K562 (cell line): ENCODE data around the gene TCF7. TPM values are rescaled to one million over a fixed set of nuclear protein-coding genes. Genes with fewer than 3 reads are reported as not detected.

Source experiments
- ATAC-seq: fragments of 200-7000 bp; cut with Tn5 transposase; 3 replicates; pipeline ENCODE4 v1.9.1; 2020; ENCODE audit warnings: moderate library complexity
- BruUV-seq: library from RNA; stranded (reverse); fragments of 400-500 nt; replicated peaks from 2 replicates; lab custom pipeline; 2021; lab: Mats Ljungman, UMichigan
- CTCF ChIA-PET: fragments of 300-600 bp; formaldehyde crosslinking; extraction: SDS; loops from one replicate; lab custom pipeline; 2021; ENCODE audit warnings: low intra/inter-chr PET ratio; lab: Yijun Ruan, JAX
- POLR2A ChIA-PET: fragments of 300-600, 350-650 bp; sonication (Branson Sonifier 250); formaldehyde crosslinking; extraction: SDS; loops from one replicate; lab custom pipeline; 2021; ENCODE audit warnings: antibody characterized with exemption, inconsistent platforms; lab: Yijun Ruan, JAX
- DNase-seq, 4 experiments: peaks; one replicate each; pipeline versions ENCODE4 v3.0.0 to v3.0.0-alpha.2; 2011 to 2018; ENCODE audit warnings: low spot score in 3 of 4, mixed read lengths in 3 of 4; ENCODE audit errors: extremely low read depth in 1 of 4
- FAIRE-seq: peaks from 2 replicates; lab custom pipeline; 2011; peaks lifted over from hg19 to GRCh38; lab: Jason Lieb, UNC
- H2AFZ ChIP-seq: 2 replicates; pipeline ENCODE4 v1.6.0; 2011; ENCODE audit warnings: low read depth, low read length, control low read depth, inconsistent platforms
- H3K27ac ChIP-seq: fragments of 200-600 bp; 3 replicates; pipeline ENCODE4 v1.8.0; 2011; ENCODE audit warnings: low read depth, mild to moderate bottlenecking, control low read depth, inconsistent platforms, low read length, moderate library complexity, mixed read lengths; ENCODE audit errors: extremely low read depth
- H3K27me3 ChIP-seq, 2 experiments: fragments of 300-600 bp in 1 of 2; 2 replicates in 1 of 2; 3 replicates in 1 of 2; pipeline versions ENCODE4 v1.6.0 to v1.8.0; 2011; ENCODE audit warnings: inconsistent platforms in 2 of 2, low read length in 2 of 2, mild to moderate bottlenecking in 1 of 2, mixed read lengths in 1 of 2, moderate library complexity in 1 of 2; ENCODE audit not compliant: control insufficient read depth in 2 of 2, insufficient read depth in 2 of 2
- H3K36me3 ChIP-seq: fragments of 300-600 bp; 3 replicates; pipeline ENCODE4 v1.8.0; 2011; ENCODE audit warnings: mild to moderate bottlenecking, low read length, inconsistent platforms; ENCODE audit not compliant: control insufficient read depth, insufficient read depth
- H3K4me1 ChIP-seq, 2 experiments: fragments of 200-600 bp in 1 of 2; replicated peaks in 1 of 2; 2 replicates in 1 of 2; 3 replicates in 1 of 2; pipeline versions ENCODE4 v1.5.1 to v1.8.0; 2011; ENCODE audit warnings: inconsistent platforms in 2 of 2, low read length in 2 of 2, mild to moderate bottlenecking in 1 of 2, mixed read lengths in 1 of 2, moderate library complexity in 1 of 2; ENCODE audit not compliant: control insufficient read depth in 2 of 2, insufficient read depth in 2 of 2
- H3K4me2 ChIP-seq: 2 replicates; pipeline ENCODE4 v1.6.1; 2011; ENCODE audit warnings: low read length, control low read depth, inconsistent platforms, mixed read lengths; ENCODE audit not compliant: insufficient read depth
- H3K4me3 ChIP-seq: fragments of 200-600 bp; sonication (generic), shearing (Covaris generic); 2 replicates; pipeline ENCODE4 v1.5.1; 2016; ENCODE audit warnings: control low read depth, inconsistent platforms
- H3K79me2 ChIP-seq: fragments of 200-600 bp; 3 replicates; pipeline ENCODE4 v1.8.0; 2011; ENCODE audit warnings: low read length, inconsistent platforms; ENCODE audit not compliant: control insufficient read depth, insufficient read depth
- H3K9ac ChIP-seq, 2 experiments: 2 replicates each; pipeline versions ENCODE4 v1.6.0 to v1.6.1; 2011; ENCODE audit warnings: low read depth in 2 of 2, low read length in 2 of 2, control low read depth in 1 of 2, inconsistent platforms in 1 of 2, mild to moderate bottlenecking in 1 of 2, mixed read lengths in 1 of 2; ENCODE audit not compliant: insufficient read depth in 1 of 2
- H3K9me1 ChIP-seq: one replicate; pipeline ENCODE4 v1.6.0; 2011; ENCODE audit warnings: inconsistent platforms, mild to moderate bottlenecking, low read length, moderate library complexity; ENCODE audit not compliant: control insufficient read depth, insufficient read depth
- H3K9me3 ChIP-seq: replicated peaks from 2 replicates; pipeline ENCODE4 v1.5.1; 2011; ENCODE audit warnings: low read depth, low read length, inconsistent platforms; ENCODE audit not compliant: control insufficient read depth, insufficient read depth
- H4K20me1 ChIP-seq: replicated peaks from 2 replicates; pipeline ENCODE4 v1.6.1; 2011; ENCODE audit warnings: low read length, inconsistent platforms, mixed read lengths; ENCODE audit not compliant: control insufficient read depth, insufficient read depth
- EGR1 ChIP-seq: fragments of 450-650 bp; conservative IDR thresholded peaks from 2 replicates; pipeline ENCODE4 v1.6.1; 2017; ENCODE audit warnings: mild to moderate bottlenecking
- NFYB ChIP-seq: IDR thresholded peaks from 2 replicates; pipeline ENCODE4 v1.6.1; 2011; ENCODE audit warnings: mild to moderate bottlenecking, moderate library complexity; ENCODE audit not compliant: insufficient read length; ENCODE audit errors: extremely low read depth
- NUFIP1 ChIP-seq: fragments of 450-650 bp; IDR thresholded peaks from 2 replicates; pipeline ENCODE4 v1.6.1; 2018; ENCODE audit not compliant: partially characterized antibody
- PCBP1 ChIP-seq: fragments of 200-400 bp; formaldehyde crosslinking; IDR thresholded peaks from 2 replicates; pipeline ENCODE4 v1.6.1; 2018; ENCODE audit warnings: mild to moderate bottlenecking, low read depth, low read length; ENCODE audit not compliant: poor library complexity, severe bottlenecking
- TCF7 ChIP-seq: sonication (generic); IDR thresholded peaks from 2 replicates; pipeline ENCODE4 v1.6.1; 2016; ENCODE audit warnings: antibody characterized with exemption, borderline replicate concordance
- TCF7L2 ChIP-seq: fragments of 150-350 bp; IDR thresholded peaks from 2 replicates; pipeline ENCODE4 v1.6.1; 2016; ENCODE audit warnings: low read depth, mild to moderate bottlenecking, low read length, moderate library complexity
- ZBTB7A ChIP-seq: IDR thresholded peaks from 2 replicates; pipeline ENCODE4 v1.6.1; 2011; ENCODE audit warnings: low read depth, mild to moderate bottlenecking, low read length, moderate library complexity, borderline replicate concordance; ENCODE audit not compliant: control insufficient read depth
- ZNF143 ChIP-seq: sonication (generic); formaldehyde crosslinking; IDR thresholded peaks from 2 replicates; pipeline ENCODE4 v1.9.0; 2022; ENCODE audit warnings: mild to moderate bottlenecking, missing genetic modification reagents
- ZNF764 ChIP-seq: fragments of 250-450 bp; sonication (Bioruptor Pico); IDR thresholded peaks from 2 replicates; pipeline ENCODE4 v1.4.0; 2020; ENCODE audit warnings: low read depth, mild to moderate bottlenecking, moderate library complexity
- WGBS: fragments of 100-300 bp; shearing (Covaris generic); methylation state at CpG from one replicate; pipeline ENCODE4 v1.1.6; 2016; ENCODE audit warnings: low coverage, mixed read lengths; ENCODE audit not compliant: insufficient coverage; ENCODE audit errors: missing lambda C conversion rate; 5-methylcytosine and 5-hydroxymethylcytosine counted together
- in situ Hi-C: fragments of 300-500 bp; cut with MboI; formaldehyde crosslinking; loops from 4 replicates; pipeline ENCODE4 v1.15.0; 2018; ENCODE audit warnings: inconsistent platforms, mixed read lengths
- intact Hi-C: fragments of 100-400 bp; cut with micrococcal nuclease; formaldehyde crosslinking; loops from 2 replicates; pipeline ENCODE4 v1.14.2; 2022
- polyA plus RNA-seq, 8 experiments: library from polyadenylated mRNA; depleted of rRNA in 4 of 8; stranded (reverse) in 5 of 8; unstranded in 3 of 8; fragments of >200 nt; fragmentation: Nextera tagmentation in 2 of 8; fragmentation: Illumina TruSeq in 1 of 8; extraction: Ambion mirVana in 2 of 8; extraction: Trizol in 1 of 8; gene quantifications; 2 replicates each; pipeline versions ENCODE4 v1.2.1 to v1.2.3, GENCODE V29; 2011 to 2014; ENCODE audit warnings: inconsistent platforms in 1 of 8, missing spikeins in 1 of 8
- total RNA-seq, 7 experiments: library from RNA; depleted of rRNA in 6 of 7; stranded (reverse); fragments of >200 nt in 6 of 7; fragmentation: Illumina TruSeq in 2 of 7; extraction: Trizol in 2 of 7; gene quantifications; 2 replicates each; pipeline versions ENCODE4 v1.2.1 to v1.2.3, GENCODE V29; 2011 to 2021; ENCODE audit warnings: low replicate concordance in 1 of 7

TCF7 gene
- total and polyA plus RNA-seq, 9 of the 15 experiments (the other 6 are each of a cell fraction or from before 2014, with no cell fraction given), result 1.6 to 14.9 (median 4.2) TPM

DNA sequence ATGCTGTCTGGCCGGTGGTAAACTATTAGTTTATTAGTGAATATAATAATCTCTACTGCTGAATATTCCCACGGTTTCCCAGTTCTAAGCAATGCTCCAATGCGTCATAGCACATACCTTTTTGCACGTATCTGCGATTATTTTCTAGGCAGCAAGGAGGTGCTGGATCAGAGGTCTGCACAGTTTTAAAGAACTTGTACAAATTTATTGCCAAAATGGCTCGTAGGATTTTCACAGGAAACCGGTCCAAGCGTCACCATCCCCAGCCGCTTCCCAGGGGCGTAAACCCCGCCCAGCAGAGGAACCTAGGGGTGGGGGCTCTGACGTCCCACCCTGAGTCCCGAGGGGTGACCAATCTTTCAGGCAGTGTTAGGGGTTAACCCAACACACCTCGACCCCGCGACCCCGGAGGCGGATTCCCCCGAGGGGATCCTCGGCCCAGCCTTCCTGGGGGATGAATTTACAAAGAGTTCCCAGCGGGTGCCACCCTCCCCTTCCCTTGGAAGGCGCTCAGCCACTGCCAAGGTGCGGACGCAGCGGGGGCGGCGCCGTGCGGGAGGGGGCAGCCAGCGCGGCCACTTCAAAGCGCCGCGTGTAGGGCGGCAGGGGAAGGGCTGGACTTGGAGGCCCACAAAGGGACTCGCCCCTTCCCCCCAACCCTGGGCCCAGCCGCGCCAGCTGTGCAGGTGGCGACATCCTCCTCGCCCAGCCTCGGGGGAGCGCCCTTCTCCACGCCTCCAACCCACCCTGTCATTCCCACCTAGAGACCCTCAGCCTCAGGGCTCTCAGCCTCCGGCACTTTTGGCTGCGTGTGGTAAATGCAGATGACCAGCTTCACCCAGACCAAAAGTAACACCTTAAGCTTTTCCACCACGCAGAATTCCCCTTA is 43.5 kb upstream of the TCF7 start:
- H3K27me3 ChIP-seq, result peaks cover 32 to 59% of the 10 kb centered on the region in 2 experiments
- H3K4me1 ChIP-seq, result peaks cover 0 to 10% of the 10 kb centered on the region in 2 experiments; a peak in 2 of 5 replicates
- ChIA-PET POLR2A (interaction anchor here (0.6 kb wide), 1 partner anchor 1605 kb away, joined by 3 read pairs; no protein-coding TSS in a partner anchor), CTCF (interaction anchor here (0.6 kb wide), 1 partner anchor 219 kb away, joined by 4 read pairs; no protein-coding TSS in a partner anchor)
- FAIRE-seq (no peak), ATAC-seq (peak; percentile 62), DNase-seq (peak in 2 of 4 experiments; percentile 37 to 42)
- peak overlapping the region in 1 of 2 experiments; percentile 33; a peak in 2 of 4 replicates for H3K9ac ChIP-seq
- 4% methylated on average over 38 of the region's 46 CpGs for WGBS
- no peak overlapping the region for H3K27ac ChIP-seq
- H3K79me2 ChIP-seq, result no peaks in the 10 kb centered on the region
- intact Hi-C loops, result no loop called here
- H3K4me3 ChIP-seq, result no peak overlapping the region
- in situ Hi-C loops, result no loop called here
- no TSS peak for BruUV-seq
- TF ChIP-seq ZNF143 (no peak), EGR1 (peak; percentile 42), NUFIP1 (no peak), NFYB (no peak), TCF7L2 (peak; percentile 61; the same call in 1 of the 2 replicates), ZNF764 (CRISPR knock-in tag) (0 out of 2 replicates have a peak, but pooled peaks have one; percentile 23), TCF7 (peak; percentile 94), PCBP1 (peak; percentile 29), ZBTB7A (peak; percentile 36; the same call in 1 of the 2 replicates)
- no peaks in the 10 kb centered on the region for H3K36me3 ChIP-seq
- H2AFZ ChIP-seq, result no peak overlapping the region
- no peaks in the 10 kb centered on the region for H3K9me3 ChIP-seq
- no peaks in the 10 kb centered on the region for H4K20me1 ChIP-seq
- H3K4me2 ChIP-seq, result no peak overlapping the region; the same call in 1 of the 2 replicates
- no peaks in the 10 kb centered on the region for H3K9me1 ChIP-seq
